DMS153 treated with DMSO at 0.1 percent for 48 hours (cell line): ENCODE data around the gene ADORA2A.
"Not testable (repeated sequence)": the region's sequence is repeated elsewhere in the genome, so short reads cannot be mapped to it uniquely, and the experiment has no call there.

Source experiments
- DNase-seq: peaks from one replicate; lab custom pipeline; 2025; ENCODE audit not compliant: unreplicated experiment; lab: John Stamatoyannopoulos, UW

The ADORA2A gene

GRCh38 chr22:24482998-24483397 lies 55.6 kb downstream of the ADORA2A start:
- no peak for DNase-seq

- DNase-seq, result no peak
Observed at GRCh38 chr22:24483976-24484545, 56.7 kb downstream of the ADORA2A start.

GRCh38 chr22:24485170-24485569 lies 57.8 kb downstream of the ADORA2A start:
- DNase-seq, result no peak

- no peak for DNase-seq
Observed at GRCh38 chr22:24485608-24486007, 58.2 kb downstream of the ADORA2A start.

GRCh38 chr22:24486501-24486921 lies 59.1 kb downstream of the ADORA2A start:
- DNase-seq, result no peak

GRCh38 chr22:24489011-24489410 lies 61.6 kb downstream of the ADORA2A start:
- DNase-seq, result no peak

GRCh38 chr22:24489434-24489833 lies 62.0 kb downstream of the ADORA2A start:
- not testable (repeated sequence) for DNase-seq
